A549 treated with Hydrocortisone at 1 μM for 4 hours (cell line): ENCODE data around the gene DENND5A. TPM values are rescaled to one million over a fixed set of nuclear protein-coding genes. Genes with fewer than 3 reads are reported as not detected.

Experiments
- total RNA-seq: library from RNA; stranded (reverse); fragments of 200-300 nt; extraction: Qiagen RNA extraction; gene quantifications from 5 replicates; pipeline ENCODE4 v1.2.3, GENCODE V29; 2022

DENND5A gene
- 31.7 to 63.5 TPM (median 40.3 TPM) in 5 replicates for total RNA-seq

DNA sequence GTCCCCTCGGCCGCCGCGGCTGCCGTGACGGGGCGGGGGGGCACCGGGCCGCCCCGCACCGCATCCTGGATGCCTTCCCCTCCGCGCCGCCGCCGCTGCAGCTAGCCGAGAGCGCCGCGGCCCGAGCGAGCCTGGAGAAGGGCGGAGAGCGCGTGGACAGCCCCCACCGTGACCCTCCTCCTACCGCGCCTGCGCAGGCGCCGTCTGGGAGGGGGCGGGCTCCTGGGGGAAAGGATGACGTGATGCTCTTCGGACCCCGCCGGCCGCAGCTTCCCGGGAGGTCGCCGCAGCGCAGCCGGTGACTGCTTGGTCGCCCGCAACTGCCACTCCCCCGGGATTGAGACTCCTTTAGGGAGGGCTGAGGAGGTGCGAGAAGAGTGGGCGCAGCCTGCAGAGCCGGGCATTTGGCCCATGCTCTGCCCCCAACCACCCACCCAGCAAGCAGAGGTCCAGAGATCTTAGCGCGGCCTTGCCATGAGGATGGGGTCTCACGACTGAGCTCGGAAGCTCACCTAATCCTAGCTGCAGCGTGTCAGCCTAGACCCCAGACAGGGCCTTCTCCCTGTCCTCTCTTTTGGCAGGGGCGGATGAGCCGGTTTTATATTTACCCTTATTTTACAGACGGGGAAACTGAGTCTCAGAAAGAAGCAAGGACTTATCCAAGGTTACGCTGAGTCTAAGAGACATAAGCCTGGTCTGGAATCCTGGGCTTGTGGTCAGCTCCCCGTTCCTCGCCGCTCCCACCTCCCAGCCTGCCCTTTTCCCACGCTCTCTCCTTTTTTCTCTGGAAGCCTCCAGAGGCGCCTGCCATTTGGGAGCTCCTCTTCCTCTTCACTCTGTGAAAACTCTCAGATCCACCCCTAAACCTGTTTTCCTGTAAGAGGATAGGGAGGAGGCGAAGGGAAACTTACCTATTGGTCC lies at the start of gene DENND5A:
Gene DENND5A, minus strand, starts transcription at position 140 of the 921 bp plus-strand sequence. CDS start 281 bp downstream, outside the sequence.

DNA sequence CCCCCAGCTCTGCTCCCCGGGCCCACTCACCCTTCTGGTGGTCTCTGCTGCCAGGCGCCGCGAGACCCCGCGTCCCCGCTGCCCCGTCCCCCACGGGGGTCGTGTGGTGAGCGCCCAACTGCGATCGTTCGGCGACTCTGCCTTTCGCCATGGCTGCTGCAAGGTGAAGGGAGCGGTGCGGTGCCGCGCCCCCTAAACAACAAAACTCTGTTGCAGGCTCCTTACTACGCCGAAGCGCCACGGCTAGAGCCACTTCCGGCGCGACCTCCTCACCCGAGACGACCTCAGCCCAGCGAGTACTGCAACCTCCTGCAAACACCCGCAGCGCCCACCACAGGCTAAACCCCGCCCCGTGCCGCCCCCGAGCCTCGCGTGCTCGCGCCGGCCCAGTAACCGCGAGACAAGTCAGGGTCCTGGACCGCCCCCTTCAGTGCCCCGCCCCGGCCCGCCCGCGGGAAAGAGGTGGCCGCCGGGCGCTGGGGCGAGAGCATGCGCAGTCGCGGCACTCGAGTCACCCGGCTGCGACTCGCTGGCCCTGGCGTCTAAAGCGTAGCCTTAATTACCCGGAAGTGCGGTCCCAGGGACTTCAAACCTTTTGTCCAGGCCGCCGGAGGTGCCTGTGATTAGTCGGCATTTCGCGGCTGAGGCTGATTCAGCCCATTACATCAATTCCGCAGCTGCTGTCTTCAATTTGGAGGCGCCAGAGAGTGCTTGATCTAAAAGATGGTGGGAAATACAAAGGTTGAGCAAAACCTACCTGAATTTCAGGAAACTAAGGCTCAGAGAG lies 49.3 kb upstream of the DENND5A start, which contains the start of gene TMEM41B:
Gene TMEM41B, minus strand, starts transcription at position 303 of the 787 bp plus-strand sequence. Its CDS starts 152 bp downstream, at position 151.

DNA sequence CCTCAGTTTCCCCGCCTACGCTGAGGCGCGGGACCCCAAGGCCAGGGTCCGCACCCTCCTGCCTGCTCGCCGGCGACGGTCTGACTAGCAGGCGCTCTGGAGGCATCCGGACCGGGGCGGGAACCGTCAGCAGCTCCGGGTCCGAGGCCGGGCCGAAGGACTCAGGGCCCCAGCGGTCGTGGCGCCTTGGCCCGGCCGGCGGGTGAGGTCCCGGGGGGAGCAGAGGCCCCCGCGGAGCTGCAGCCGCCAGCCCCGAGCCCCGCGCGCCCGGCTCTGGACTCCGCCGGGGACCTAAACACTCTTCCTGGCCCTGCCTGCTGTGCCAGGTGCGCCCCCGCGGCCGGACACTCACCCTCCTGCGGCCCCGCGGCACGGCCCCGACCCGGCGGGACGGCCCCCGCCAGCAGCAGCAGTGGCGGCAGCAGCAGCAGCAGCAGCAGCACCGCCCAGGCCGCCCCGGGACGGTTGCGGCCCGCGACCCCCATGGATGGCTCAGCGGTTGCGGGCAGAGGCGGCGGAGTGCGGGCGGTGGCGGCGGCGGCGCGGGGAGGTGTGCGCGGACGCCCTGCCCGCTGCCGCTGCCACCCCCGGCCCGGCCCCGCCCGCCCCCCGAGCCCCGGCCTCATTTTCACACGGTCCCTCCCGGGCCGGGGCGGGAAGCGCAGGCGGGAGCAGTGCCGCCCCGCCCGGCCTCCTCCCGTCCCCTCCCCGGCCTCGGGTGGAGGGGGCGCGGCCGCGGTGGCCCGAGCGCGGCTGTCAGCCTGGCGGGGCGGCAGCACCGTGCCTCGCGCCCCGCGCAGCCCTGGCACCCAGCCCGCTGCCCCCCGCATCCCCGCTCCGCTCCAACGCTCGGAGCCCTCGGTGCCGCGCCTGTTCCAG lies 173.9 kb downstream of the DENND5A start, which contains the start of gene SCUBE2:
Gene SCUBE2, minus strand, starts transcription at position 556 of the 879 bp plus-strand sequence. Its CDS starts 71 bp downstream, at position 485.

Other genes starting within 250 kb of the DENND5A start
- 0.28 to 0.46 TPM (median 0.43 TPM) in 5 replicates for gene SCUBE2, start 173.8 kb downstream of the DENND5A start, total RNA-seq
- 18.4 to 23.2 TPM (median 22.3 TPM) in 5 replicates for gene TMEM41B, start 49.2 kb upstream of the DENND5A start, total RNA-seq
- gene IPO7, start 119.3 kb upstream of the DENND5A start, total RNA-seq: 76.4 to 127 TPM (median 95.9 TPM) in 5 replicates
- 8.5 to 11.3 TPM (median 9.8 TPM) in 5 replicates for gene ZNF143, start 195.7 kb upstream of the DENND5A start, total RNA-seq